H9 (cell line): ENCODE results near the gene RAB40AL. TPM values are rescaled to one million over a fixed set of nuclear protein-coding genes. Genes with fewer than 3 reads are reported as not detected.

Experiments
- DNase-seq: peaks from one replicate; pipeline ENCODE4 v3.0.0-alpha.2; 2017
- H2AFZ ChIP-seq: one replicate; pipeline ENCODE4 v1.6.1; 2013; ENCODE audit warnings: mild to moderate bottlenecking, low read length, control low read depth, moderate library complexity
- H2AK5ac ChIP-seq: 2 replicates; pipeline ENCODE4 v1.6.1; 2013; ENCODE audit warnings: low read length, control low read depth, mixed read lengths; ENCODE audit not compliant: insufficient read length
- H2BK120ac ChIP-seq: one replicate; pipeline ENCODE4 v1.6.1; 2013; ENCODE audit warnings: low read depth, mild to moderate bottlenecking, low read length, control low read depth, inconsistent platforms; ENCODE audit not compliant: poor library complexity, severe bottlenecking
- H2BK12ac ChIP-seq: 2 replicates; pipeline ENCODE4 v1.6.1; 2013; ENCODE audit warnings: low read length, control low read depth, mixed read lengths, low read depth; ENCODE audit not compliant: insufficient read length
- H2BK15ac ChIP-seq: 2 replicates; pipeline ENCODE4 v1.6.1; 2013; ENCODE audit warnings: low read depth, low read length, control low read depth
- H2BK20ac ChIP-seq: one replicate; pipeline ENCODE4 v1.6.1; 2013; ENCODE audit warnings: low read depth, mild to moderate bottlenecking, low read length, control low read depth, inconsistent platforms; ENCODE audit not compliant: poor library complexity, severe bottlenecking
- H2BK5ac ChIP-seq: 2 replicates; pipeline ENCODE4 v1.6.1; 2013; ENCODE audit warnings: low read length, control low read depth, mixed read lengths; ENCODE audit not compliant: insufficient read length
- H3K14ac ChIP-seq: 2 replicates; pipeline ENCODE4 v1.6.1; 2013; ENCODE audit warnings: low read length, control low read depth; ENCODE audit not compliant: insufficient read depth
- H3K18ac ChIP-seq: 2 replicates; pipeline ENCODE4 v1.6.1; 2013; ENCODE audit warnings: low read depth, mild to moderate bottlenecking, mixed read lengths, low read length, control low read depth; ENCODE audit not compliant: insufficient read length
- H3K23ac ChIP-seq: 2 replicates; pipeline ENCODE4 v1.6.1; 2013; ENCODE audit warnings: low read length, control low read depth, mixed read lengths, low read depth; ENCODE audit not compliant: insufficient read length
- H3K23me2 ChIP-seq: 2 replicates; pipeline ENCODE4 v1.6.1; 2013; ENCODE audit warnings: low read depth, mild to moderate bottlenecking, mixed read lengths, low read length, control low read depth; ENCODE audit not compliant: insufficient read length, poor library complexity, severe bottlenecking
- H3K27ac ChIP-seq: 2 replicates; pipeline ENCODE4 v1.5.1; 2013; ENCODE audit warnings: low read length, control low read depth, mixed read lengths, low read depth; ENCODE audit not compliant: insufficient read length
- H3K27me3 ChIP-seq: 2 replicates; pipeline ENCODE4 v1.6.1; 2013; ENCODE audit warnings: low read length, control low read depth, inconsistent platforms; ENCODE audit not compliant: insufficient read depth
- H3K4ac ChIP-seq: 2 replicates; pipeline ENCODE4 v1.6.1; 2013; ENCODE audit warnings: low read depth, mild to moderate bottlenecking, control low read depth, inconsistent platforms, low read length, moderate library complexity
- H3K4me1 ChIP-seq: 2 replicates; pipeline ENCODE4 v1.6.1; 2013; ENCODE audit warnings: low read length, control low read depth, inconsistent platforms; ENCODE audit not compliant: insufficient read depth
- H3K4me2 ChIP-seq: 2 replicates; pipeline ENCODE4 v1.6.1; 2013; ENCODE audit warnings: low read length, control low read depth, mixed read lengths; ENCODE audit not compliant: insufficient read length, insufficient read depth
- H3K56ac ChIP-seq: 2 replicates; pipeline ENCODE4 v1.6.1; 2013; ENCODE audit warnings: low read depth, mild to moderate bottlenecking, mixed read lengths, low read length, control low read depth; ENCODE audit not compliant: insufficient read length
- H3K79me1 ChIP-seq: 2 replicates; pipeline ENCODE4 v1.6.1; 2013; ENCODE audit warnings: low read depth, mild to moderate bottlenecking, moderate library complexity, low read length, control low read depth, inconsistent platforms; ENCODE audit not compliant: insufficient read depth, poor library complexity, severe bottlenecking
- H3K79me2 ChIP-seq: 2 replicates; pipeline ENCODE4 v1.6.1; 2013; ENCODE audit warnings: low read length, control low read depth, inconsistent platforms; ENCODE audit not compliant: insufficient read depth
- H3K9ac ChIP-seq: 2 replicates; pipeline ENCODE4 v1.6.1; 2013; ENCODE audit warnings: low read length, control low read depth, mixed read lengths; ENCODE audit not compliant: insufficient read length; ENCODE audit errors: extremely low read depth
- H3K9me3 ChIP-seq: one replicate; pipeline ENCODE4 v1.6.1; 2013; ENCODE audit warnings: low read depth, low read length, inconsistent platforms; ENCODE audit not compliant: control insufficient read depth
- H3T11ph ChIP-seq: one replicate; pipeline ENCODE4 v1.6.1; 2013; ENCODE audit warnings: mild to moderate bottlenecking, low read length, control low read depth, inconsistent platforms
- H4K20me1 ChIP-seq: one replicate; pipeline ENCODE4 v1.6.1; 2013; ENCODE audit not compliant: control insufficient read depth, insufficient read length, insufficient read depth
- H4K5ac ChIP-seq: 2 replicates; pipeline ENCODE4 v1.6.1; 2013; ENCODE audit warnings: low read depth, mild to moderate bottlenecking, mixed read lengths, low read length, control low read depth; ENCODE audit not compliant: insufficient read length
- H4K8ac ChIP-seq: replicated peaks from 2 replicates; pipeline ENCODE4 v1.6.1; 2013; ENCODE audit warnings: low read length, control low read depth, mixed read lengths, low read depth; ENCODE audit not compliant: insufficient read length
- H4K91ac ChIP-seq: 2 replicates; pipeline ENCODE4 v1.6.1; 2013; ENCODE audit warnings: low read depth, mild to moderate bottlenecking, moderate library complexity, mixed read lengths, low read length, control low read depth; ENCODE audit not compliant: insufficient read length
- H3K27ac Mint-ChIP-seq, 3 experiments: 2 replicates in 2 of 3; 3 replicates in 1 of 3; pipeline ENCODE4 v1.8.0; 2020 to 2021; ENCODE audit warnings: mixed read lengths in 3 of 3, mild to moderate bottlenecking in 1 of 3, moderate library complexity in 1 of 3
- H3K27me3 Mint-ChIP-seq: 2 replicates; pipeline ENCODE4 v1.8.0; 2021; ENCODE audit warnings: low read depth, mild to moderate bottlenecking, moderate library complexity, mixed read lengths
- H3K36me3 Mint-ChIP-seq, 3 experiments: 2 replicates in 2 of 3; 3 replicates in 1 of 3; pipeline ENCODE4 v1.8.0; 2020 to 2021; ENCODE audit warnings: low read depth in 3 of 3, mixed read lengths in 3 of 3; ENCODE audit not compliant: insufficient read depth in 1 of 3
- H3K4me1 Mint-ChIP-seq, 2 experiments: 2 replicates each; pipeline ENCODE4 v1.8.0; 2020; ENCODE audit warnings: mixed read lengths in 2 of 2
- H3K4me3 Mint-ChIP-seq, 2 experiments: 2 replicates in 1 of 2; 3 replicates in 1 of 2; pipeline ENCODE4 v1.8.0; 2020 to 2021; ENCODE audit warnings: mild to moderate bottlenecking in 2 of 2, mixed read lengths in 2 of 2, moderate library complexity in 1 of 2
- H3K9me3 Mint-ChIP-seq, 2 experiments: 2 replicates in 1 of 2; 3 replicates in 1 of 2; pipeline ENCODE4 v1.8.0; 2020; ENCODE audit warnings: mild to moderate bottlenecking in 2 of 2, mixed read lengths in 2 of 2, moderate library complexity in 1 of 2
- WGBS: extraction: QIAGEN DNeasy Blood & Tissue Kit; methylation state at CpG from one replicate; pipeline ENCODE4 v1.1.7; 2013; ENCODE audit warnings: missing lambda C conversion rate, low lambda C conversion rate, mixed read lengths; ENCODE audit not compliant: insufficient read length; ENCODE audit errors: extremely low coverage; 5-methylcytosine and 5-hydroxymethylcytosine counted together
- total RNA-seq: library from RNA; stranded (reverse); gene quantifications from 2 replicates; pipeline ENCODE4 v1.2.1, GENCODE V29; 2021
- TF ChIP-seq, protein P1 (sequence below): fragments of 200-600 bp; sonication (generic); conservative IDR thresholded peaks from 3 replicates; pipeline ENCODE4 v1.8.0; 2021; ENCODE audit warnings: antibody characterized with exemption, mild to moderate bottlenecking

RAB40AL gene
- total RNA-seq, 1 experiment from 2014 or later, result not detected

DNA sequence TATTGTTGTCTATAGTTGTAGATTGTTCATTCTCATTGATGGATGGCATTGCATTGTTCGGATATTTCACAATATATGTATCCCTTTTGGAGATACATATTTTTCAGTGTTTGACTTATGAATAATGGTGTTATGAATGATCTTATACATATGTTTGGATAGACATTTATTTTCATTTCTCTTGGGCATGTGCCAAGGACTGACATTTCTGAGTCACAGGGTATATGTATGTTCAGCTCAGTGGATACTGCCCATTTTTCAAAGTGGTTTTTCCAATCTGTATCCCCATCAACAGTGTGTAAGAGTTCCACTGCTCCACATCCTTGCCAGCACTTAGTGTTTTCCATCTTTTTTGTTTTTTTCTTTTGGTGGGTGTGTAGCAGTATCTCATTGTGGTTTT is 45.0 kb upstream of the RAB40AL start:
- Histone ChIP-seq H2BK5ac (no peak overlapping the region), H2BK15ac (no peak overlapping the region), H3K4me1 (no peaks in the 10 kb centered on the region), H3K23ac (no peak overlapping the region), H2BK12ac (no peak overlapping the region), H2BK120ac (no peak overlapping the region), H2AK5ac (no peak overlapping the region), H3K4me2 (no peak overlapping the region), H4K20me1 (no peaks in the 10 kb centered on the region), H3K9ac (no peak overlapping the region), H4K91ac (no peak overlapping the region), H3K27me3 (no peaks in the 10 kb centered on the region), H3K9me3 (peaks cover 49% of the 10 kb centered on the region), H3K79me1 (no peaks in the 10 kb centered on the region), H4K5ac (no peak overlapping the region), H3K14ac (no peak overlapping the region), H3K23me2 (no peaks in the 10 kb centered on the region), H3K27ac (no peak overlapping the region), H2AFZ (no peak overlapping the region), H3T11ph (no peak overlapping the region), H4K8ac (no peak overlapping the region), H3K18ac (no peak overlapping the region), H3K56ac (no peak overlapping the region), H2BK20ac (no peak overlapping the region), H3K79me2 (no peaks in the 10 kb centered on the region), H3K4ac (no peak overlapping the region)
- TF ChIP-seq, protein P1, sequence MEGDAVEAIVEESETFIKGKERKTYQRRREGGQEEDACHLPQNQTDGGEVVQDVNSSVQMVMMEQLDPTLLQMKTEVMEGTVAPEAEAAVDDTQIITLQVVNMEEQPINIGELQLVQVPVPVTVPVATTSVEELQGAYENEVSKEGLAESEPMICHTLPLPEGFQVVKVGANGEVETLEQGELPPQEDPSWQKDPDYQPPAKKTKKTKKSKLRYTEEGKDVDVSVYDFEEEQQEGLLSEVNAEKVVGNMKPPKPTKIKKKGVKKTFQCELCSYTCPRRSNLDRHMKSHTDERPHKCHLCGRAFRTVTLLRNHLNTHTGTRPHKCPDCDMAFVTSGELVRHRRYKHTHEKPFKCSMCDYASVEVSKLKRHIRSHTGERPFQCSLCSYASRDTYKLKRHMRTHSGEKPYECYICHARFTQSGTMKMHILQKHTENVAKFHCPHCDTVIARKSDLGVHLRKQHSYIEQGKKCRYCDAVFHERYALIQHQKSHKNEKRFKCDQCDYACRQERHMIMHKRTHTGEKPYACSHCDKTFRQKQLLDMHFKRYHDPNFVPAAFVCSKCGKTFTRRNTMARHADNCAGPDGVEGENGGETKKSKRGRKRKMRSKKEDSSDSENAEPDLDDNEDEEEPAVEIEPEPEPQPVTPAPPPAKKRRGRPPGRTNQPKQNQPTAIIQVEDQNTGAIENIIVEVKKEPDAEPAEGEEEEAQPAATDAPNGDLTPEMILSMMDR, result no peak
- no peak for DNase-seq
- Mint-ChIP-seq H3K4me1 (no peaks in the 10 kb centered on the region), H3K36me3 (peaks cover 0 to 26% (median 14%) of the 10 kb centered on the region in 3 experiments; a peak in 5 of 7 replicates), H3K9me3 (peaks cover 57 to 66% of the 10 kb centered on the region in 2 experiments), H3K27ac (no peak overlapping the region), H3K4me3 (no peak overlapping the region), H3K27me3 (no peaks in the 10 kb centered on the region)
- no CpG with 5 or more reads among the region's 1 CpG for WGBS
